Skeletal muscle tissue (tissue), 4 donors: ENCODE measurements around the gene LRRC56. TPM values are rescaled to one million over a fixed set of nuclear protein-coding genes. Genes with fewer than 3 reads are reported as not detected.
A peak's percentile ranks its signal among the peaks of the same experiment; 100 is the strongest.

Experiments
- H3K27ac ChIP-seq: one replicate; pipeline ENCODE4 v1.7.0; 2013; ENCODE audit warnings: mild to moderate bottlenecking, low read depth, low read length, inconsistent platforms
- H3K27me3 ChIP-seq, 3 donors: one replicate each; pipeline ENCODE4 v1.7.0; 2013; ENCODE audit warnings: low read length in 3 of 3; ENCODE audit not compliant: control insufficient read depth in 3 of 3, insufficient read depth in 3 of 3
- H3K36me3 ChIP-seq, 3 donors: one replicate each; pipeline ENCODE4 v1.7.0; 2013; ENCODE audit warnings: low read length in 3 of 3; ENCODE audit not compliant: control insufficient read depth in 3 of 3, insufficient read depth in 3 of 3
- H3K4me1 ChIP-seq, 3 donors: one replicate each; pipeline ENCODE4 v1.7.0; 2013; ENCODE audit warnings: low read length in 3 of 3, mild to moderate bottlenecking in 3 of 3; ENCODE audit not compliant: control insufficient read depth in 3 of 3, insufficient read depth in 3 of 3
- H3K4me3 ChIP-seq, 3 donors: one replicate each; pipeline ENCODE4 v1.7.0; 2013; ENCODE audit warnings: low read length in 3 of 3
- H3K9ac ChIP-seq, 3 donors: one replicate each; pipeline ENCODE4 v1.7.0; 2013; ENCODE audit warnings: low read length in 3 of 3, mild to moderate bottlenecking in 3 of 3, moderate library complexity in 2 of 3, low read depth in 1 of 3
- H3K9me3 ChIP-seq, 3 donors: one replicate each; pipeline ENCODE4 v1.7.0; 2013; ENCODE audit warnings: low read length in 3 of 3; ENCODE audit not compliant: control insufficient read depth in 3 of 3
- total RNA-seq: library from RNA; depleted of rRNA; stranded (reverse); fragments of >200 nt; gene quantifications from one replicate; pipeline ENCODE4 v1.2.3, GENCODE V29; 2014
- donor health status: Osteomylitis.

LRRC56 gene
- under 0.01 TPM for total RNA-seq

GRCh38 chr11:536841-537621, at the start of gene LRRC56:
Gene LRRC56 (plus strand): TSS chr11:537527. CDS start chr11:540685, 3,158 bp downstream.
- Histone ChIP-seq H3K4me1 (peaks cover 26 to 41% (median 36%) of the 10 kb centered on the region in 3 donors), H3K9me3 (no peaks in the 10 kb centered on the region), H3K9ac (peak within 1 kb of the TSS; percentile 10 to 57 (median 23)), H3K36me3 (peaks cover 11 to 17% (median 15%) of the 10 kb centered on the region in 3 donors), H3K4me3 (peak within 1 kb of the TSS; percentile 14 to 61 (median 56)), H3K27ac (no peak within 1 kb of the TSS), H3K27me3 (peaks cover 0 to 30% (median 25%) of the 10 kb centered on the region in 3 donors)

GRCh38 chr11:487571-488021, 49.7 kb upstream of the LRRC56 start:
- Histone ChIP-seq H3K4me1 (no peaks in the 10 kb centered on the region), H3K27me3 (no peaks in the 10 kb centered on the region), H3K36me3 (peaks cover 9 to 20% (median 16%) of the 10 kb centered on the region in 3 donors), H3K4me3 (no peak overlapping the region), H3K27ac (no peak overlapping the region), H3K9me3 (no peaks in the 10 kb centered on the region), H3K9ac (no peak overlapping the region)

- Histone ChIP-seq H3K4me1 (no peaks in the 10 kb centered on the region), H3K27me3 (no peaks in the 10 kb centered on the region), H3K9ac (no peak overlapping the region), H3K4me3 (no peak overlapping the region), H3K9me3 (no peaks in the 10 kb centered on the region), H3K27ac (no peak overlapping the region), H3K36me3 (peaks cover 9 to 20% (median 19%) of the 10 kb centered on the region in 3 donors)
Observed at GRCh38 chr11:488062-488461, 49.3 kb upstream of the LRRC56 start.

DNA sequence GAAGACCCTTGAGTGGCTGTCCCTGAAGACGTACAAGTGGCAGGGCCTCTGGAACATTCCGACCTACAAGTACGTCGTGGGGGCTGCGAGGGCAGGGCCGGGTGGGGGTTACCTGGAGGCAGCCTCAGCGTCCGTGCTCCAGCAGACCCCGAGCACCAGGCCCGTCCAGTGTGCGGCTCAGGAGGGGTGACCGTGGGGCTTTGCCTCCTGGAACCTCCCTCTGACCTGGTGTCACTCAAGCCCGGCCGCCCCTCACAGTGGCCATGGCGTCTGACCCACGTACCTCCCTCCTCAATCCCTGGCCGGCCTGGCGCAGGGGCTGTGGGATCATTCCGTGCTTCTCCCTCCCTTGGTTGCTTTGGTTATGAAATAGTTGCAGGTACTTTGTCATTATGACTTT, 48.7 kb upstream of the LRRC56 start:
- Histone ChIP-seq H3K27ac (no peak overlapping the region), H3K9ac (no peak overlapping the region), H3K27me3 (no peaks in the 10 kb centered on the region), H3K36me3 (peaks cover 9 to 22% (median 21%) of the 10 kb centered on the region in 3 donors), H3K4me1 (no peaks in the 10 kb centered on the region), H3K9me3 (no peaks in the 10 kb centered on the region), H3K4me3 (no peak overlapping the region)

DNA sequence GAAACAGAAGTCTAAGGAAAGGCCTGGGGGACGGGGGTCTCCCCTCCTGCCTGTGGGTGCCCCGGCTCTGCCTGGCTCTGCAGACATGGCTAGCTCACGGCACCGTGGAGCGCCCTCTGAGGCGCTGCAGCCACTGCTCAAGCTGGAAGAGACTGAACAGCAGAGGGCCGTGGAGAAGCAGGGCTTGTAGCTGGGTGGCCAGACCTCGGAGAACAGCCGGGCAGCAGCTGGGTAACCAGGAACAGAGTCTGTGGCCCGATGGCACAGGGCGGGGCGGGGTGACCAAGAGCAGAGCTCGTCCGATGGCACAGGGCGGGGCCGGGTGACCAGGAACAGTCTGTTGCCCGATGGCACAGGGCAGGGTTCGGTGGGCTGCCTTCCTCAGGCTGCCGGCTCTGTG, 48.3 kb upstream of the LRRC56 start:
- Histone ChIP-seq H3K9me3 (no peaks in the 10 kb centered on the region), H3K9ac (no peak overlapping the region), H3K27me3 (no peaks in the 10 kb centered on the region), H3K4me3 (no peak overlapping the region), H3K4me1 (no peaks in the 10 kb centered on the region), H3K36me3 (peaks cover 9 to 24% (median 24%) of the 10 kb centered on the region in 3 donors), H3K27ac (no peak overlapping the region)

DNA sequence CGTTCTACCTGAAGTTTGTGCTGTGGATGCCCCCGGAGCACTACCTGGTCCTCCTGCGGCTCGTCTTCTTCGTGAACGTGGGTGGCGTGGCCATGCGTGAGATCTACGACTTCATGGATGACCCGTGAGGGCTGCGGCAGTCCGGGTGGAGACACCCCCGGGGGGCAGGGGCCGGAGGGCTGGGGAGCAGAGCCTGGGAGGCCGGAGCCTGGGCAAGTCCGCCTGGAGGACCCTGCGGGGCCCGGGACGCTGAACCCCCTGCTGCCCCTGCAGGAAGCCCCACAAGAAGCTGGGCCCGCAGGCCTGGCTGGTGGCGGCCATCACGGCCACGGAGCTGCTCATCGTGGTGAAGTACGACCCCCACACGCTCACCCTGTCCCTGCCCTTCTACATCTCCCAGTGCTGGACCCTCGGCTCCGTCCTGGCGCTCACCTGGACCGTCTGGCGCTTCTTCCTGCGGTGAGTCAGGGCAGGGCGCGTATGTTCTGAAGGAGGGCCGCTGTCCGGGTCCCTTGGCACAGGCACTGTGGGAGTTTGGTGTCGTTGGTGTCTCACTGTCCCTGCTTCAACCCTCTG, 47.6 kb upstream of the LRRC56 start:
- Histone ChIP-seq H3K4me1 (no peaks in the 10 kb centered on the region), H3K36me3 (peaks cover 16 to 30% (median 29%) of the 10 kb centered on the region in 3 donors), H3K27me3 (no peaks in the 10 kb centered on the region), H3K4me3 (no peak overlapping the region), H3K9ac (no peak overlapping the region), H3K9me3 (no peaks in the 10 kb centered on the region), H3K27ac (no peak overlapping the region)

DNA sequence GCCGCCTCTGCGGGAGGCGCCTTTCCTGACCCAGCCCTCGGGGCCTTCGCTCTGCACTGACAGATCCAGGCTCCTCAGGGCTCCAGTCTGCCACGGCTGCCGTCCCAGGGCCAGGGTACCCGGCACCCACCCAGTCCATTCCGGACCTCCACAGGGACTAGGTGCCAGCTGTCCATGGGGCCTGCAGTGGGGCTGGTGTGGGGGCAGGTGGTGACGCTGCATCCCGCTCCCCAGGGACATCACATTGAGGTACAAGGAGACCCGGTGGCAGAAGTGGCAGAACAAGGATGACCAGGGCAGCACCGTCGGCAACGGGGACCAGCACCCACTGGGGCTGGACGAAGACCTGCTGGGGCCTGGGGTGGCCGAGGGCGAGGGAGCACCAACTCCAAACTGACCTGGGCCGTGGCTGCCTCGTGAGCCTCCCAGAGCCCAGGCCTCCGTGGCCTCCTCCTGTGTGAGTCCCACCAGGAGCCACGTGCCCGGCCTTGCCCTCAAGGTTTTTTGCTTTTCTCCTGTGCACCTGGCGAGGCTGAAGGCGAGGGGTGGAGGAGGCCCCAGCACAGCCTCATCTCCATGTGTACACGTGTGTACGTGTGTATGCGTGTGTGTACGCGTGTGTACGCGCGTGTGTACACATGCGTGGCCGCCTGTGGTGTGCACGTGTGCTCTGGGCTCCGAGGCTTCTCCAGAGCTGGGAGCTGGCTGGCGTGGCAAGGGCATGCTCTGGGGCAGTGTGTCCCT, 47.0 kb upstream of the LRRC56 start:
- Histone ChIP-seq H3K36me3 (peaks cover 21 to 33% (median 29%) of the 10 kb centered on the region in 3 donors), H3K9ac (no peak overlapping the region), H3K27me3 (no peaks in the 10 kb centered on the region), H3K4me1 (peaks cover 0 to 4% (median 3%) of the 10 kb centered on the region in 3 donors), H3K9me3 (no peaks in the 10 kb centered on the region), H3K27ac (no peak overlapping the region), H3K4me3 (no peak overlapping the region)

GRCh38 chr11:490930-491260, 46.4 kb upstream of the LRRC56 start:
- Histone ChIP-seq H3K4me1 (peaks cover 0 to 7% (median 4%) of the 10 kb centered on the region in 3 donors), H3K36me3 (peaks cover 24 to 35% (median 32%) of the 10 kb centered on the region in 3 donors), H3K4me3 (no peak overlapping the region), H3K9me3 (no peaks in the 10 kb centered on the region), H3K9ac (no peak overlapping the region), H3K27me3 (no peaks in the 10 kb centered on the region), H3K27ac (no peak overlapping the region)

DNA sequence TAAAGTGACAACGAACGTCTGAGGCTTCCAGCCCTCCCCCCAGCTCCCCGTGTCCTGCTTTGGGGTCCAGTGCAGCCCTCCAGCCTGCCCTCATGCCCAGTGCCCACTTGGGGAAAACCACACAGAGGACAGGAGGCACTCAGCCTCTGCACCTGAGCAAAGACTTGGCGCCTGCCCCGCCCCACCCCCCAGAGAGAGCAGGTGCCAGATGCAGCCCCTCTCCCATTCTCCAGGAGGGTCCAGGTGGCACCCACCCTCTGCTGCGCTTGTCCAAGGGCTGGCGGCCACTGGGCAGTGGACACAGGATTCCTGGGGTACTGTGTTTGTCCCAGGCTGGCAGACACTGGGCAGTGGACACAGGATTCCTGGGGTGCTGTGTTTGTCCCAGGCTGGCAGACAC, 46.0 kb upstream of the LRRC56 start:
- H3K27me3 ChIP-seq, result no peaks in the 10 kb centered on the region
- H3K9me3 ChIP-seq, result no peaks in the 10 kb centered on the region
- peaks cover 0 to 7% (median 4%) of the 10 kb centered on the region in 3 donors for H3K4me1 ChIP-seq
- H3K27ac ChIP-seq, result no peak overlapping the region
- H3K9ac ChIP-seq, result no peak overlapping the region
- H3K36me3 ChIP-seq, result peaks cover 25 to 35% (median 32%) of the 10 kb centered on the region in 3 donors
- H3K4me3 ChIP-seq, result no peak overlapping the region
